DMS114 treated with DMSO at 0.1 percent for 48 hours (cell line): ENCODE data around the gene ASB10.

Experiments used
- DNase-seq: peaks from one replicate; lab custom pipeline; 2025; ENCODE audit not compliant: unreplicated experiment; lab: John Stamatoyannopoulos, UW

Gene ASB10

GRCh38 chr7:151137791-151138152 is 49.3 kb downstream of the ASB10 start:
- DNase-seq = no peak

- no peak for DNase-seq
Measured at GRCh38 chr7:151137076-151137675, 49.9 kb downstream of the ASB10 start.

- no peak for DNase-seq
Measured at GRCh38 chr7:151135866-151136843, 50.9 kb downstream of the ASB10 start.

GRCh38 chr7:151135525-151135845 is 51.6 kb downstream of the ASB10 start:
- no peak for DNase-seq

GRCh38 chr7:151134743-151135524 is 52.1 kb downstream of the ASB10 start:
- DNase-seq = no peak

GRCh38 chr7:151133986-151134742 is 52.9 kb downstream of the ASB10 start:
- no peak for DNase-seq

- no peak for DNase-seq
Measured at GRCh38 chr7:151133266-151133985, 53.6 kb downstream of the ASB10 start.

- no peak for DNase-seq
Measured at GRCh38 chr7:151132461-151133205, 54.4 kb downstream of the ASB10 start.

- no peak for DNase-seq
Measured at GRCh38 chr7:151131592-151132293, 55.3 kb downstream of the ASB10 start.

GRCh38 chr7:151131224-151131591 is 55.8 kb downstream of the ASB10 start:
- no peak for DNase-seq

- no peak for DNase-seq
Measured at GRCh38 chr7:151130741-151131157, 56.3 kb downstream of the ASB10 start.

GRCh38 chr7:151129960-151130591 is 57.0 kb downstream of the ASB10 start:
- no peak for DNase-seq

- no peak for DNase-seq
Measured at GRCh38 chr7:151129117-151129959, 57.7 kb downstream of the ASB10 start.

GRCh38 chr7:151128716-151129115 is 58.3 kb downstream of the ASB10 start:
- DNase-seq = no peak

- DNase-seq = no peak
Measured at GRCh38 chr7:151128144-151128543, 58.9 kb downstream of the ASB10 start.

GRCh38 chr7:151126491-151127137 is 60.4 kb downstream of the ASB10 start:
- DNase-seq = no peak

- no peak for DNase-seq
Measured at GRCh38 chr7:151125846-151126481, 61.1 kb downstream of the ASB10 start.
